SK-N-SH treated with all-trans-retinoic acid at 6 μM for 48 hours (cell line): ENCODE results near the gene KLHL42.
"Not testable (repeated sequence)": the region's sequence is repeated elsewhere in the genome, so short reads cannot be mapped to it uniquely, and the experiment has no call there.

Source experiments
- OSR1 ChIP-seq: fragments of 250-450 bp; sonication (Bioruptor Pico); IDR thresholded peaks from 2 replicates; pipeline ENCODE4 v1.8.0; 2022; ENCODE audit warnings: moderate library complexity, mild to moderate bottlenecking, inconsistent platforms
- PATZ1 ChIP-seq: fragments of 250-450 bp; sonication (Bioruptor Pico); IDR thresholded peaks from 2 replicates; pipeline ENCODE4 v1.8.0; 2020; ENCODE audit warnings: mild to moderate bottlenecking, moderate library complexity, borderline replicate concordance
- ZNF565 ChIP-seq: fragments of 450-650 bp; formaldehyde crosslinking; conservative IDR thresholded peaks from 2 replicates; pipeline ENCODE4 v1.5.0; 2020; ENCODE audit warnings: low read depth, mild to moderate bottlenecking, moderate library complexity
- ZNF8 ChIP-seq: fragments of 450-650 bp; formaldehyde crosslinking; IDR thresholded peaks from 2 replicates; pipeline ENCODE4 v1.5.0; 2020; ENCODE audit warnings: mild to moderate bottlenecking, moderate library complexity

GRCh38 chr12:27845706-27846105 lies 65.7 kb downstream of the KLHL42 start:
- not testable (repeated sequence) for TF ChIP-seq ZNF8, PATZ1, ZNF565, OSR1 (CRISPR knock-in tag)
